GM19397 (cell line): ENCODE results near the gene WIPF1.

ENCODE experiments used
- ATAC-seq: cut with Tn5 transposase; IDR thresholded peaks from one replicate; pipeline ENCODE4 v1.9.1; 2021; ENCODE audit warnings: mild to moderate bottlenecking, moderate library complexity; ENCODE audit not compliant: unreplicated experiment

WIPF1 gene

DNA sequence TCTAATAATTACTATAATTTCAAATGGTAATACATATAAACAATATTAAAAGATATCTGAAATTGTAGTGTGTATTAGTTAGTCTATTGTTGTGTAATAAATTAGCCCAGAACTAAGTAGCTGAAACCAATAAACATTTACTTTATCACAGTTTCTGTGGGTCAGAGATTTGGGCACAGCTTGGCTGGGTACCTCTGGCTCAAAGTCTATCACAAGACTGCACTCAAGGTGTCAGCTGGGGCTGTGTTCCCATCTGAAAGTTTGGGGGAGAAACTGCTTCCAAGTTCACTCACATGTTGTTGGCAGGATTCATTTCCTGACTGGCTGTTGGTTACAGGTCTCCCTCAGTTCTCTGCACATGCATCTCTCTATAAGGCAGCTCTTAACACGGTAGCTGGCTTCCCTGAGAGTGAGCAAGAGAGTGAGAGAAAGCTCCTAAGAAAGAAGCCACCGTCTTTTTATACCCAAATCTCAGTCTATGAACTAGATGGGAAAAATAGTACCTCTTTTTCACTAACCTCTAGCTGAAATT lies 25.6 kb upstream of the WIPF1 start:
- ATAC-seq: peak; percentile 15

DNA sequence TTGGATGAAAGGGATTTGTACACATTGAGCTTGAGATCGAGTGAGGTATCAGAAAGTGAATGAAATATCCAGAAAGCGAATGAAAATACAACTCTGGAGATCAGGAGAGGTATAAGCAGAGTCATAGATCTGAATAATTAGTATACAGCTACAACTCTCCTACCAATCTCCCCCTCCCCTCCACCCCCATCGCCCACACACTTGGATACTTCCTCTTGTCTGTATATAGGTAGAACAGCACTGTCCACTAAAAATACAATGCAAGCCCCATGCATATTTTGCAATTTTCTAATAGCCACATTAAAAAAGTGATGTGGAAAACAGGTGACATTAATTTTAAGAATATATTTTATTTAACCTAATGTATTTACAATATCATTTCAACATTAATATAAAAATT lies 23.7 kb upstream of the WIPF1 start:
- no peak for ATAC-seq

- no peak for ATAC-seq
Measured at GRCh38 chr2:174618179-174618578, 20.6 kb upstream of the WIPF1 start.

DNA sequence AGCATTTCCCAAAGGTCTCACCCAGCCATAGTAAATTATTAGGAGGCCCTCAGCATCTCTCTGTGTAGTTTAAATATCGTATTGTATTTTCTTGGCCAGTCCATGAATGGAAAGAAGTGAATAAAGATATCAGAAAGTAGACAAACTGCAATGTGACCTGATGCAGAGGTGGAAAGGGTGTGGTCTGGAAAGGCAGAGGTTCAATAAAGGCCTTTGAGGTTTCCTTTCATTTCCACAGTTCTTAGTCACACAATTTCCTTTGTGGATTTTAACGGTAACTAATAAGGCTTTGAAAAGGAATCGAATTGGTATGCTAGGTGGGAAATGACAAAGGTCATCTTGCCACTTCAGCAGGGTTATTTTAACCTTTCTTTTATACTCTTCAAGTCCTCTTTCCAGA lies 20.1 kb upstream of the WIPF1 start:
- ATAC-seq: no peak

- no peak for ATAC-seq
Measured at GRCh38 chr2:174617120-174617519, 19.5 kb upstream of the WIPF1 start.

DNA sequence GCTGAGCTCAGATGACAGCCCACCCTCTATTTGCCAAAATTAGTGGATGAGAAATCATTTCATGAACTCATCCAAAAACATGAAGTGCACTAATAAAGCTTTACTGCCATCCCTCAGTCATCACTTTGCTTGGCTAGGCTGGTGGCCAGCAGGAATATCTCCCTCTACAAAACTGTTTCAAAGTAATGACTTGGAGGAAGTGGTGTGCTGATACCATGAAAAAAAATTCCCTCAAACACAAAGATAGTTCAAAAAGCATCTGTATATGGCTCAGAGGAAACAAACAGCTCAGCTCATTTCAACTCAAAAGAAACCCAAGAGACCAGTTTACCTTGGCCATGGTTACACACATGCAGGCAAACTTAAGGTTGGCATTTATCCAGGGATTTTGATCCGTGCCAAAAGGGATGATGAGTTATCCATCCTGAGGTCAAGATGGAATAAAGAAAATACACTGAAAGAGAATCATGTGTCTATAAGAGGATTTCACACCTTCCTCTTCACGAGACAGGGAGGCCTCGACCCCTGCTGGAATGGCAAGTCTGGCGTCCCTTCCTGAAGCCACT lies 18.4 kb upstream of the WIPF1 start:
- no peak for ATAC-seq

- ATAC-seq: no peak
Measured at GRCh38 chr2:174614261-174614660, 16.7 kb upstream of the WIPF1 start.

GRCh38 chr2:174613531-174613930 lies 15.9 kb upstream of the WIPF1 start:
- no peak for ATAC-seq

- ATAC-seq: no peak
Measured at GRCh38 chr2:174612970-174613369, 15.4 kb upstream of the WIPF1 start.

DNA sequence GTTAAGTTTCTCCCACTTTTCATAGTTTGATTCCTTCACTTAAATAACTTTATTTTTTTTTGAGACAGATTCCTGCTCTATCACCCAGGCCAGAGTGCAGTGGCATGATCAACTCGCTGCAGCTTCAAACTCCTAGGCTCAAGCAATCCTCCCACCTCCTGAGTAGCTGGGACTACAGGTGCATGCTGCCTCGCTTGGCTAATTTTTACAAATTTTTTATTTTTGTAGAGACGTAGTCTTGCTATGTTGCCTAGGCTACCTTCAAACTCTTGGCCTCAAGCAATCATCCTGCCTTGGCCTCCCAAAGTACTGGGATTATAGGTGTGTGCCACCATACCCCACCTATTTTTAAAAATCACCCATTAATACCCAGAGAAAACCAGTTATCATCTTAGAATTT lies 14.2 kb upstream of the WIPF1 start:
- no peak for ATAC-seq

DNA sequence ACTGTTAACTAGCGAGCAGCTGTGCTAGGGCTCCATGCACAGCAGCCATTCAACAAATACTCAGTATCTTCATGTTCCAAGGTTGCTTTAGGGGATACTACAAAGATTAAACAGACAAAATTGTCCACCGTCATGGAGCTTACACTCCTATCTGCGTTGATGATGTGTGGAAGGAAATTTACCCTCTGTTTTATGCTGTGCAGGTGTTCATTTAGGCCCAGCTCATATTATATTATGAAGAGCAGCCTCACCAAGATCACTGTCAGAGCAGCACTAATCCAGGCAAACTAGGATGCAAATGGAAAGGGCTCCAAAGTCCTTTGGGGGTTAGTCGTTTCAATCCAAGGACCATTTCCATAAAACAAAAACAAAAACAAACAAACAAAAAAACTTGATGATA lies 13.4 kb upstream of the WIPF1 start:
- no peak for ATAC-seq

DNA sequence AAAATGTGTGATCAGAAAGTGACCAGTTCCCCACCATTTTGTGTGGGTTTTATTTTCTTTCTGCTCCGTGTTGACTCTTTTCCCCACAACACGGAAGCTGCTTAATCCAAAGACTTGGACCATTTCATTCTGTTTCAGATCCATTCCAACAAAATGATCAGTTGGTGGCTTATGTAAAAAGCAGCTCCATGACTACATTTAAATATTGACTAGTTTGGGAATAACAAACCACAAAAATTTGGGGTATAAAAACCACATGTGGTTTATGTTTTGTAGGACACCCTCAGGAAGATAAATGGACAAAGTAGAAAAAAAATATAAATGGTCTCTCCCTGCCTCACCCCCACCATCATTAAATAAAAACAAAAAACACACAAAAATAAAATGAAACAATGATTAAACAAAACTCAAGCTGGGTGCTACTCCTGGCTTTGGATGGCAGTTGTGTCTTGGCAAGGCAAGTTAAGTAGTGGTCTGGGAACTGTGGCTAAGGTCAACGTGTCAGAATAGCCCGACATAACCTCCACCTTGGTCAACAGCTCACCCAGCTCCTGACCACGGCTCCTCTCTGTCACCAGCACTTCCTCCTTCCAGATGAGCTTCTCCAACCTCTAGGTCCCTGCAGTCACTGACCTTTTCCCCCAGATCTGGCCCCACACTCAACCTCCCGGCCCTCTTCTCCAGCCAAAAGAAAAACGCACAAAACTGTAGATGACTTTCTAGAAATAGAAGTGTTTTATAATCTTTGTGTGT lies 12.8 kb upstream of the WIPF1 start:
- ATAC-seq: no peak

DNA sequence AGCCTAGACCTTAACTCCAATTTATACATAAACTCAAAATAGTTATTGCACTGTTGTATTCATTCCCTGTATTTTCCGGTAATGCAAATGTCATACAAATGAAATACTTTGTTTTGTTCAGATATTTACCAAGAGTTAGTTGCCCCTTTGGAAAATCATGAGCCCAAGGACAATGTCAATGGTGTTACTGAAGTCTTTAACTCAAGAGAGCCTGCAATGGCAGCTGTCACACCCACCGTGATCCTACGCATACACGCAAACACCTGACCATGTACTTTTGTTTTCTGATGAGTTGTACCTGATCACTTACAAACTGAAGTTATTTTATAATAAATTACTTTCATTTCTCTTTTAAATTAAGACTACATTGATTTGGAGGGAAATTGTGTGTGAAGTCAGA lies 11.7 kb upstream of the WIPF1 start:
- no peak for ATAC-seq

DNA sequence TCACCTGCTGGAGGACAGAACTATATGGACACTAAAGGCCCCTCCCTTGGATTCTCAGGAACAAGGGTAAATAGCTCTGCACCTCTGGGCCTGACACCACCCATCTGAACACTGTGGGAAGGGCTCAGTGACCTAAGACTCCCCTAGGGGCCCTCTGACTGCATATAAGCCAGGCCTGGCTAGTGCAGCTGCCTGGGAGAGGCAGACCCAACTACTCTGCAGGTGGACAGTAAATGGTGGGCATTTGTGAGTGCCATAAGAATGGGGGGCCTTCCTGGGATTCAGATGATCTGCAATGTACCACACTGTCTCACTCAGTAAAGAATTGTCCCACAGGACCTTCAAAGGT lies 11.2 kb upstream of the WIPF1 start:
- ATAC-seq: peak; percentile 55

DNA sequence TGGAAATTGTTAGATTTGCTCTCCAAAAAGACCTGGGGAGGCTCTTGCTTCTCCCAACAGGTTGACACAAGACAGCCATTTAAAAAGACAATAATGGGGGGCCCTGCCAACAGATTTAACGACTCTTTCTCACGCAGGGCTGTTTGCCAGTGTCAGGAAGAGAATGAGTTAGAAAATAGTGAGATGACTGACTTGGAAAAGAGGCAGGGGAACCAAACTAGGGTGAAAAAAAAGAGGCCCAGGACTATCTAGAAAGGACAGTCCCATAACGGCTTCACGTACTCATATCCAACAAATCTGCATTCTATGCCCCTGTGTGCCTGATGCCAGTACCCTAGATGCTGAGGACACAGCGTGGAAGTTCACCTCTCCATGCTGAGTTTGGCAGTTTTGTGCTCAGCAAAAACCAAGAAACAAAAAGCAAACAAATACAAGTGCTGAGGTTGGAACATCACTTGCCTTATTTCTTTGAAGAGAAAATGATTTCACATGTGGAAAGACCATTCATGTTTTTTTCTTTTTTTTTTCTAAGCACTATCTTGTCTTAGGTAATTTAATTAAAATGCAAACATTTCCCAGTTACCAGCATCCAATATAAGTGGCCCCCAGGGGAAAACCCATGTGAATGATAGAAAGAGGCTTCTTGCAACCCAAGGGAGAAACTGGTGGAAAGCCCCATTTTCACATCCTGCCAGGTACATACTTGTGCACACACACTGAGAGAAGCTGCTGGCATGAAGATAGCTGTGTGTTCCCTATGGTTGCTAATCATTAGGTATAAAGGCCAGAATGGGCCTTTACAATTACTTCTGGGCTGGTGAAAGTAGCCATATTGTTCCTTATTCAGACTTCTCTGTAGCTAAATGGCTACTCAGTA lies 10.6 kb upstream of the WIPF1 start:
- peak; percentile 73 for ATAC-seq

GRCh38 chr2:174607584-174607983 lies 10.0 kb upstream of the WIPF1 start:
- ATAC-seq: no peak

- no peak for ATAC-seq
Measured at GRCh38 chr2:174606336-174606735, 8.7 kb upstream of the WIPF1 start.

DNA sequence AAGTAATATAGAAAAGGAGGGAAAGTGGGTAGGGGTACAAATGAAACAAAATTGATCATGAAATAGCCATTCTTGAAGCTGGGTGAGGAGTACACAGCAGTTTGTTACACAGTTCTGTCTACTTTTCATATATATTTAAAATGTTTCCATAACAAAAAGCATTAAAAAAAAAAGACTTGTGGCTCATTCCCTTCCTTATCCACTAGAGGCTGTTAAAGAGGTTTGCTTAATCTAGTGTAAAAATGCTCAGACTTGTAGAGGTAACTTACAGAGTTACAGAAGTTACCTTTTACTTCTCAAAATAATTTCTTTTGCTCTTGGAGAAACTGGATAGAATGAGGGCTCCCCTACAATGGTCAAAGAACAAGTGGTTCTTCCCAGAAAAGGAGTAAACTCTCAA lies 8.1 kb upstream of the WIPF1 start:
- no peak for ATAC-seq

DNA sequence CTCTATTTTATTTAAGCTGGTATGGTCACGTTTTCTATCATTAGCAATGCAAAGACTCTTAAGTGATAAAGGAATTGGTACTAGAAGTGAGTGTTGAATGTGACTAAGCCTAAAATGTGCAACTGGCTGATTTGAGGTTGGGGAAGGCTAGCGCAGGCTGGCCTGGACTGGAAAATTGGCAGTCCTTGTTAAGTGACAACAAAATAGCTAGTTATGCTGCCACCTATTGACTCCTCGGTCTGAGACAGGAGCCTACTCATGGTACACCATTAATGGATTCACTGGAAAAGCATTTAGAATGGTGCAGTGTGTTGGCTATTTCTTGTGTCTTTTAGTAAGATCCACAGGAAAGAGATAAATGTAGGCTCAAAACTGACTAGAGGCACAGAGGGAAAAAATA lies 5.7 kb upstream of the WIPF1 start:
- ATAC-seq: no peak

DNA sequence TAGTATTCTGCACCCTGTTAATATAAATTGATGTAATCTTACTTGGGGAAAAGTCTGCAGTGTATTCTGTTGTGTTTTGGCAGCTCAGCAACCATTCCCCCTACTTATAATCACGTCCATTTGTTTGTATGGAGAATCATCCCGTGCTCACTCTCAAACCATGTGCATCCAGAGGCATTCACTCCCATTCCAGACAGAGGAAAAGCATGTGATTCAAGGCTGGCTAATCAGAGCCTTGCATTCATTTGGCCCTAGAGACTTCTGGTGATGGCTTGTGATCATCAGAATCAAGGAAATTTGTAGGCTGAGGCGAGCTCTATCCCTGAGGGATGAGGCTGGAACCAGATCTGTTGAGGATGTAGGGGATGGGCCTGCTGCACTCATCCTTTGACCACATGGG lies 5.1 kb upstream of the WIPF1 start:
- no peak for ATAC-seq

DNA sequence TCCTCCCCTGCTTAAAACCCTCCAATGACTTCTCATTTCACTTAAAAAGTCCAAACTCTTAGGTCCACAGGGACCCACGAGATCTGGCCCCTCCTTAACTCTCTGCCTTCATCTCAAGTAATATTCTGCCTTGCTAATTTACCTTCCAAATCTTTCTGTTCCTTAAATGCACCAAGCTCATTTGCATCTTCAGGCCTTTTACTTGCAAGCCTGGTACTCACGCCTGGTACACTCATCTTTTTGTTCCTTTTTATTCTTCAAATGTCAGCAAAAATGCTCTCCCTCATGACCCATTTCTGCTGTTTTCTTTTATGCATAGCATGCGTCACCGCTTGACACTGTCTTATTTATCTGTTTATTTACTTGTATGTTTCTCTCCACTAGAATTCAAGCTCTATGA lies 2.7 kb upstream of the WIPF1 start:
- peak; percentile 34 for ATAC-seq
